Measurements from ENCODE around the gene LRIG1. TPM values are rescaled to one million over a fixed set of nuclear protein-coding genes. Genes with fewer than 3 reads are reported as not detected.

The LRIG1 gene
- total and polyA plus RNA-seq, 9 of the 15 experiments (the other 6 are each of a cell fraction or from before 2014, with no cell fraction given), result 0.05 to 0.38 (median 0.13) TPM; not detected in 3

GRCh38 chr3:66479532-66479947 lies 21.3 kb downstream of the LRIG1 start:
- Histone ChIP-seq H3K4me3 (no peak overlapping the region), H3K79me2 (ENCODE audit: control insufficient read depth, insufficient read depth, low read length) (no peaks in the 10 kb centered on the region), H3K9me3 (replicated peaks; ENCODE audit: control insufficient read depth, insufficient read depth, low read depth, low read length) (no peaks in the 10 kb centered on the region), H3K27ac (ENCODE audit: extremely low read depth, low read depth, low read length) (no peak overlapping the region), H3K4me2 (ENCODE audit: insufficient read depth, low read length) (no peak overlapping the region), H3K27me3 (ENCODE audit: control insufficient read depth in 2 of 2, insufficient read depth in 2 of 2, low read length in 2 of 2) (peaks cover 0 to 9% of the 10 kb centered on the region in 2 experiments; a peak in 2 of 5 replicates), H3K36me3 (ENCODE audit: control insufficient read depth, insufficient read depth, low read length) (no peaks in the 10 kb centered on the region), H3K9ac (ENCODE audit: insufficient read depth in 1 of 2, low read depth in 2 of 2, low read length in 2 of 2) (no peak overlapping the region), H2AFZ (ENCODE audit: low read depth, low read length) (no peak overlapping the region), H3K9me1 (ENCODE audit: control insufficient read depth, insufficient read depth, low read length) (no peaks in the 10 kb centered on the region), H3K4me1 (replicated peaks in 1 of 2; ENCODE audit: control insufficient read depth in 2 of 2, insufficient read depth in 2 of 2, low read length in 2 of 2) (no peaks in the 10 kb centered on the region), H4K20me1 (replicated peaks; ENCODE audit: control insufficient read depth, insufficient read depth, low read length) (no peaks in the 10 kb centered on the region)
- intact Hi-C loops (cut with micrococcal nuclease) (no loop called here), in situ Hi-C loops (cut with MboI) (no loop called here)
- no peak for ATAC-seq
- no peak for DNase-seq (ENCODE audit: extremely low read depth in 1 of 4, low spot score in 3 of 4)
- CTCF ChIA-PET (ENCODE audit: low intra/inter-chr PET ratio), result no interaction called here
- WGBS (ENCODE audit: insufficient coverage, low coverage, missing lambda C conversion rate), result 0% methylated on average over 2 of the region's 2 CpGs
- TF ChIP-seq KDM2B (CRISPR knock-in tag; IDR thresholded peaks at IDR 0.05), result no peak
- TF ChIP-seq LARP7 (IDR thresholded peaks at IDR 0.05), result no peak
- TF ChIP-seq HDAC1 (IDR thresholded peaks at IDR 0.05), result no peak
- no peak for TF ChIP-seq PTTG1 (tag; IDR thresholded peaks at IDR 0.05; ENCODE audit: low read depth)
- no peak for TF ChIP-seq SIN3A (IDR thresholded peaks at IDR 0.05; ENCODE audit: borderline replicate concordance in 2 of 2, control insufficient read depth in 1 of 2, low read depth in 2 of 2, low read length in 2 of 2)
- TF ChIP-seq ZNF324 (CRISPR knock-in tag; IDR thresholded peaks at IDR 0.05), result no peak
- no peak for TF ChIP-seq VEZF1 (CRISPR knock-in tag; IDR thresholded peaks at IDR 0.05)
- BruUV-seq (replicated peaks), result no TSS peak
- no peak for FAIRE-seq
- POLR2A ChIA-PET, result no interaction called here
